ENCODE measurements around the gene AASDH. TPM values are rescaled to one million over a fixed set of nuclear protein-coding genes. Genes with fewer than 3 reads are reported as not detected.

AASDH gene
- polyA plus RNA-seq, 1 of the 3 experiments (the other 2 are of a cell fraction), result 4.4 TPM

- no peaks in the 10 kb centered on the region for H4K20me1 ChIP-seq (ENCODE audit: insufficient read depth)
- H2AFZ ChIP-seq (ENCODE audit: low read depth), result no peak overlapping the region
- H3K4me1 ChIP-seq (ENCODE audit: control insufficient read depth in 1 of 2, insufficient read depth in 2 of 2, low read depth in 1 of 2, low read length in 1 of 2), result peaks cover 0 to 22% of the 10 kb centered on the region in 2 experiments; a peak in 2 of 4 replicates
- H3K4me3 ChIP-seq (ENCODE audit: low read depth in 2 of 2, low read length in 1 of 2), result no peak overlapping the region
- H3K9ac ChIP-seq, result no peak overlapping the region
- no peak overlapping the region; a peak in 1 of 4 replicates for H3K27ac ChIP-seq (ENCODE audit: low read depth in 2 of 2, low read length in 1 of 2)
- ChIA-PET POLR2A (no interaction called here), CTCF (interaction anchor here (0.8 kb wide), 1 partner anchor 365 kb away, joined by 3 read pairs; no protein-coding TSS in a partner anchor)
- WGBS (ENCODE audit: low lambda C conversion rate), result 95% methylated on average over 50 of the region's 50 CpGs
- H3K9me2 ChIP-seq, result no peaks in the 10 kb centered on the region
- H3K27me3 ChIP-seq (ENCODE audit: insufficient read depth), result no peaks in the 10 kb centered on the region
- TF ChIP-seq JUND (IDR thresholded peaks at IDR 0.05), result no peak
- TF ChIP-seq FOXM1 (IDR thresholded peaks at IDR 0.05; ENCODE audit: low read depth), result no peak
- TF ChIP-seq, protein P1, sequence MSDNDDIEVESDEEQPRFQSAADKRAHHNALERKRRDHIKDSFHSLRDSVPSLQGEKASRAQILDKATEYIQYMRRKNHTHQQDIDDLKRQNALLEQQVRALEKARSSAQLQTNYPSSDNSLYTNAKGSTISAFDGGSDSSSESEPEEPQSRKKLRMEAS (IDR thresholded peaks at IDR 0.05; ENCODE audit: low read depth), result no peak
- no peak for TF ChIP-seq GATA2 (CRISPR knock-in tag; IDR thresholded peaks at IDR 0.05)
- no peak for TF ChIP-seq EZH2phosphoT487 (IDR thresholded peaks at IDR 0.05; ENCODE audit: borderline replicate concordance, low read depth)
- TF ChIP-seq, protein P2, sequence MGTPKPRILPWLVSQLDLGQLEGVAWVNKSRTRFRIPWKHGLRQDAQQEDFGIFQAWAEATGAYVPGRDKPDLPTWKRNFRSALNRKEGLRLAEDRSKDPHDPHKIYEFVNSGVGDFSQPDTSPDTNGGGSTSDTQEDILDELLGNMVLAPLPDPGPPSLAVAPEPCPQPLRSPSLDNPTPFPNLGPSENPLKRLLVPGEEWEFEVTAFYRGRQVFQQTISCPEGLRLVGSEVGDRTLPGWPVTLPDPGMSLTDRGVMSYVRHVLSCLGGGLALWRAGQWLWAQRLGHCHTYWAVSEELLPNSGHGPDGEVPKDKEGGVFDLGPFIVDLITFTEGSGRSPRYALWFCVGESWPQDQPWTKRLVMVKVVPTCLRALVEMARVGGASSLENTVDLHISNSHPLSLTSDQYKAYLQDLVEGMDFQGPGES (IDR thresholded peaks at IDR 0.05; ENCODE audit: low read depth, low read length), result no peak
- TF ChIP-seq TEAD4 (IDR thresholded peaks at IDR 0.05; ENCODE audit: borderline replicate concordance, insufficient read depth), result no peak
- no peak for TF ChIP-seq RXRA (IDR thresholded peaks at IDR 0.05; ENCODE audit: borderline replicate concordance, low read depth)
- no peak for TF ChIP-seq SIN3A (IDR thresholded peaks at IDR 0.05; ENCODE audit: borderline replicate concordance, low read depth, low read length)
- TF ChIP-seq, protein P3, sequence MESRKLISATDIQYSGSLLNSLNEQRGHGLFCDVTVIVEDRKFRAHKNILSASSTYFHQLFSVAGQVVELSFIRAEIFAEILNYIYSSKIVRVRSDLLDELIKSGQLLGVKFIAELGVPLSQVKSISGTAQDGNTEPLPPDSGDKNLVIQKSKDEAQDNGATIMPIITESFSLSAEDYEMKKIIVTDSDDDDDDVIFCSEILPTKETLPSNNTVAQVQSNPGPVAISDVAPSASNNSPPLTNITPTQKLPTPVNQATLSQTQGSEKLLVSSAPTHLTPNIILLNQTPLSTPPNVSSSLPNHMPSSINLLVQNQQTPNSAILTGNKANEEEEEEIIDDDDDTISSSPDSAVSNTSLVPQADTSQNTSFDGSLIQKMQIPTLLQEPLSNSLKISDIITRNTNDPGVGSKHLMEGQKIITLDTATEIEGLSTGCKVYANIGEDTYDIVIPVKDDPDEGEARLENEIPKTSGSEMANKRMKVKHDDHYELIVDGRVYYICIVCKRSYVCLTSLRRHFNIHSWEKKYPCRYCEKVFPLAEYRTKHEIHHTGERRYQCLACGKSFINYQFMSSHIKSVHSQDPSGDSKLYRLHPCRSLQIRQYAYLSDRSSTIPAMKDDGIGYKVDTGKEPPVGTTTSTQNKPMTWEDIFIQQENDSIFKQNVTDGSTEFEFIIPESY (IDR thresholded peaks at IDR 0.05; ENCODE audit: borderline replicate concordance, low read depth), result no peak
- TF ChIP-seq MEF2A (IDR thresholded peaks at IDR 0.05; ENCODE audit: borderline replicate concordance, low read depth), result no peak
- peaks cover 0 to 3% of the 10 kb centered on the region in 2 experiments for H3K36me3 ChIP-seq (replicated peaks in 1 of 2; ENCODE audit: control insufficient read depth in 1 of 2, insufficient read depth in 2 of 2, low read length in 1 of 2)
- H3K79me2 ChIP-seq (ENCODE audit: insufficient read depth), result no peaks in the 10 kb centered on the region
- no peaks in the 10 kb centered on the region for H3K9me3 ChIP-seq
- H3K4me2 ChIP-seq, result no peak overlapping the region
- H3F3A ChIP-seq (replicated peaks; ENCODE audit: insufficient read depth), result peaks cover 9% of the 10 kb centered on the region
- DNase-seq, result no peak
Measured at GRCh38 chr4:56314207-56314915, 72.9 kb downstream of the AASDH start.

GRCh38 chr4:56313132-56313531, 74.2 kb downstream of the AASDH start:
- no peak overlapping the region for H3K27ac ChIP-seq (ENCODE audit: low read depth in 2 of 2, low read length in 1 of 2)
- no peaks in the 10 kb centered on the region for H3K27me3 ChIP-seq (ENCODE audit: insufficient read depth)
- ChIA-PET CTCF (no interaction called here), POLR2A (no interaction called here)
- WGBS (ENCODE audit: low lambda C conversion rate), result 95% methylated on average over 12 of the region's 12 CpGs
- no peak overlapping the region for H3K4me3 ChIP-seq (ENCODE audit: low read depth in 2 of 2, low read length in 1 of 2)
- H3F3A ChIP-seq (replicated peaks; ENCODE audit: insufficient read depth), result peaks cover 9% of the 10 kb centered on the region
- H2AFZ ChIP-seq (ENCODE audit: low read depth), result no peak overlapping the region
- no peaks in the 10 kb centered on the region for H3K79me2 ChIP-seq (ENCODE audit: insufficient read depth)
- H3K4me1 ChIP-seq (ENCODE audit: control insufficient read depth in 1 of 2, insufficient read depth in 2 of 2, low read depth in 1 of 2, low read length in 1 of 2), result peaks cover 0 to 22% of the 10 kb centered on the region in 2 experiments; a peak in 2 of 4 replicates
- DNase-seq, result no peak
- no peak overlapping the region for H3K4me2 ChIP-seq
- peaks cover 0 to 3% of the 10 kb centered on the region in 2 experiments for H3K36me3 ChIP-seq (replicated peaks in 1 of 2; ENCODE audit: control insufficient read depth in 1 of 2, insufficient read depth in 2 of 2, low read length in 1 of 2)
- H3K9me2 ChIP-seq, result no peaks in the 10 kb centered on the region
- H3K9ac ChIP-seq, result no peak overlapping the region
- H4K20me1 ChIP-seq (ENCODE audit: insufficient read depth), result no peaks in the 10 kb centered on the region
- H3K9me3 ChIP-seq, result no peaks in the 10 kb centered on the region
- TF ChIP-seq, protein P3 (IDR thresholded peaks at IDR 0.05; ENCODE audit: borderline replicate concordance, low read depth), result no peak
- TF ChIP-seq EZH2phosphoT487 (IDR thresholded peaks at IDR 0.05; ENCODE audit: borderline replicate concordance, low read depth), result no peak
- TF ChIP-seq JUND (IDR thresholded peaks at IDR 0.05), result no peak
- TF ChIP-seq TCF12 (IDR thresholded peaks at IDR 0.05), result no peak
- no peak for TF ChIP-seq FOSL2 (IDR thresholded peaks at IDR 0.05; ENCODE audit: borderline replicate concordance, low read depth)
- TF ChIP-seq, protein P2 (IDR thresholded peaks at IDR 0.05; ENCODE audit: low read depth, low read length), result no peak
- no peak for TF ChIP-seq CHD2 (IDR thresholded peaks at IDR 0.05; ENCODE audit: low read length, partially characterized antibody)
- no peak for TF ChIP-seq YY1 (IDR thresholded peaks at IDR 0.05; ENCODE audit: low read depth)
- no peak for TF ChIP-seq NRF1 (IDR thresholded peaks at IDR 0.05; ENCODE audit: low read depth, low read length)
- TF ChIP-seq FOXJ3 (CRISPR knock-in tag; IDR thresholded peaks at IDR 0.05), result no peak
- TF ChIP-seq RAD21 (IDR thresholded peaks at IDR 0.05; ENCODE audit: low read length), result no peak
- TF ChIP-seq SMC3 (IDR thresholded peaks at IDR 0.05; ENCODE audit: low read depth, low read length), result no peak
- no peak for TF ChIP-seq MXI1 (IDR thresholded peaks at IDR 0.05; ENCODE audit: low read depth, low read length)
